ENCODE data around the gene TBC1D5.

- TF ChIP-seq CTCF (IDR thresholded peaks at IDR 0.05; ENCODE audit: low read depth, low read length) (no peak), POLR2A (IDR thresholded peaks at IDR 0.05; ENCODE audit: extremely low read depth, insufficient read length) (no peak), MYC (IDR thresholded peaks at IDR 0.05; ENCODE audit: low read depth, low read length) (no peak), MAX (IDR thresholded peaks at IDR 0.05; ENCODE audit: low read depth, low read length) (no peak)
These were observed 272.9 kb downstream of the TBC1D5 start for GRCh38 chr3:17469520-17469919.

Measured in NB4 (cell line).